Stimulated activated CD4-positive, alpha-beta T cell treated with anti-CD3 and anti-CD28 coated beads, Interleukin-2, amount 100 ng/mL, for 24 hours (primary cell): Measurements from ENCODE around the gene AP1M1.

Experiments
- DNase-seq, 2 donors: peaks; one replicate each; pipeline ENCODE4 v3.0.0-alpha.2; 2020

AP1M1 gene

DNA sequence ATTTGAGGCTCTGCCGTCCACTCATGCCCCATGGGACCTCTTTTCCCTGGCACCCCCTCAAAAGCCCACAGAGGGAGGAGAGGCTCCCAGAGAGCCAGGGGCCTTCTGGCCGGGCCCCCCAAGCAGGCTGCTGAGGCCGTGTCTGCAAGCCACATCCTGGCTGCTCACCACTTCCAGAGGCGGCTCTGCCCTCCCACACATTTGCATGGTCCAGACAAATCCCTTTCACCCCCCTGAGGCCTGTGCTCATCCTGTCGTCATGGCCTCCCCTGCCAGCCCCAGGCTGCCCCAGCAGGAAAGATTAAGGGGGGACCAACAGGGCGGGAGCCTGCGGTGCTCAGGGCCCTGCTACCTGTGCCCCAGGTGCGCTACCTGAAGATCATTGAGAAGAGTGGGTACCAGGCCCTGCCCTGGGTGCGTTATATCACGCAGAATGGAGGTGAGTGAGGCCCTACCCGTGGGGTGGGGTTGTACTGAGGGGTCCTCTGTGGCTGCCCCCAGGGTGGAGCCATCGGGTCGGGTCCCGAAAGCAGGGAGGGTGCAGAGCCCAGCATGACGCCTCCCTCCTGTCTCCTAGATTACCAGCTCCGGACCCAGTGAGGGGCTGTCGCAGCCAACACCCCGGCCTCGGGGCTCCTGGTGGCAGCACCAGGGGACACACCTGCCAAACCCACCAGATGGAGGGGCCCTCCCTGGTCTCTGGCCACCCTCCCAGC, 36.3 kb downstream of the AP1M1 start:
- DNase-seq = no peak

DNA sequence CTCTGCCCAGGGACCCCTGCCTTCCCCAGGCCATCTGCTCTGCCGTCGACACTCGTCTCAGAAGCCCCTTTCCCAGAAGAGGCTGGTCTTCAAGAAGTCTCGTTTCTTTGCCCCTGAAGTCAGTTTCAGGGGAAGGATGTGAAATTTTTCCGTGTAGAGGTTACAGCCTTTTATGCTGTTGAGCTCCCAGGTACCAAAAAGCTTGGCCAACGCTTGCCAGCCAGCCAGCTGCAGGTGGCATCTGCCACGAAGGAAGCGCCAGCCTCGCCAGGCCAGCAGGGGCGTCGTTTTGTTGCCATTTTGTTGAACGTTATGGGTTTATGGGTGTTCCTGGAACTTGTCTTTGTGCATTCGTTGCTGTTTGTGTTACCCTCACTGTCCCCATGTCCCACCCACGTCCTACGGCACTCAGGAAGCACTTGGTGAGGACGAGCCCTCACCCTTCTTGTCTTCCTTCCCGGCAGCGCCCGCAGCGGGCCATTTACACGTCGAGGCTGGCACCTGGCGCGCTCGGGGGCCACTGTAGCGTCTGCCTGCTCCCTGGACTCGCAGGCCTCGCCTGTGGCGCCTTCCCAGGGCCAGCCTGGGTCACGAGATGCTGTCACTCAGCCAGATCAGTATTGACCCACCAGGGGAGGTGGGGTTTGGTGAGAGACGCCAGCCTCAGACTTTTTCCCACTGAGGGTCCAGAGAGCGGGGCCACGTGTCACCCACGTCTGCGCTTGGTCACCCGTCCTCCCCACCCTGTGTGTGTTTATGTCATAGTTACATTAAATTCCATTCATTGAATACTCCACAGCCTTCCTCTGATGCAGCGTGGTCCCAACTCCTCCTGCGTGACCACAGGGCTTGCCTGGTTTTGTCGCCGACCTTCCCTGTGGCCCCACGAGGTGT, 37.1 kb downstream of the AP1M1 start:
- no peak for DNase-seq

DNA sequence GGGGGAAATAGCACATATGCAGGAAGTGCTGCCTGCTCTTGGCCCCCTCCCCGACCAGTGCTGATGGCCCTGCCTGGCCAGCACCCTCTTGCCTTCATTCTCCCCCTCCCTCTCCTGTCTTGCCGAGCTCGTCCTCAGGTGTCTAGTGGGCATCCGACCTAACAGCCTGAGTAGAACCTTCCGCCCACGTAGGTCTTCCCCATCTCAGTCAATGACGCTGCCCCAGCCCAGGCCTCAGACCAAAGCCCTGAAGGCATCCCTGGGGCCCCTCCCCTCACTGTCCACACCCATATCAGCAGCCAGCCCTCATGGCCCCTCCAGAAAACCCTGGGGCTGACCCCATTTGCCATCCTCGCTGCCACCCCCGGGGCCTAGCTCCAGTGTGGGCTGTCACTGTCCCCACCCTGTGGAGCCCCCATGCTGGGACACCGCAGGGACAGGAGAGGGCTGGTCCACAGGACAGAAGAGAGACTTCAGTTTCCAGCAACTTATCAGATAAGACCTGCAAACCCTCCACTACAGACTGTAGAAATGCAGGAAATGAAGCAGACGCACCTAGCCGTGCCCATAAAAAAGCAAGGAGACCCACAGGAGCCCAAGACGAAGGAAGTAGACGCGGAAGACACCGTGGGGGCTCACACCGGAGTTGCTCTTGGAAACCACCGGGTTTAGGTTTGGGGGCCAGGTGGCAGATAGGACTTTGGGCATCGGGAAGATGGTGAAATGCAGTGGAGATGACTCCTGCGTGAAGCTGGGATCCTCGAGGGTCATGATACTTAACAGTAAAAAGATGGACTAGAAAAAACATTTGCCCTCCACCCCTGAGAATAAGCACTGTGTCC, 38.3 kb downstream of the AP1M1 start:
- no peak for DNase-seq

DNA sequence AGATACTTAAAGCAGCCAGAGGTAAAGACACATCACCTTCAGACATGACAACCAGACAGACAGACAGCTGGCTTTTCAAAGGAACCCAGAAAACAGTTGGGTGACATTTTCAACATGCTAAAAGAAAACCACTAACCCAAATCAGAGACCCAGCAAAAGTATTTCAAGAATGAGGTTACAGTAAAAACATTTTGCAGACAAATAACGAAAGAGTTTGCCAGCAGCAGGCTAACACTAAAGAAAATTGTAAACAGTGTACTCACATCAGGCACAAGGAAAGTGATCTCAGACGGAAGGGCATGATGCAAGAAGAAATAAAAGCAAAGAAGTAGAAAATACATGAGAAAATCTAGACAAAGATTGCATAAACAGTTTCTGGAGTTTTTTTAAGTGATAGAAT, 46.4 kb downstream of the AP1M1 start:
- DNase-seq = no peak

DNA sequence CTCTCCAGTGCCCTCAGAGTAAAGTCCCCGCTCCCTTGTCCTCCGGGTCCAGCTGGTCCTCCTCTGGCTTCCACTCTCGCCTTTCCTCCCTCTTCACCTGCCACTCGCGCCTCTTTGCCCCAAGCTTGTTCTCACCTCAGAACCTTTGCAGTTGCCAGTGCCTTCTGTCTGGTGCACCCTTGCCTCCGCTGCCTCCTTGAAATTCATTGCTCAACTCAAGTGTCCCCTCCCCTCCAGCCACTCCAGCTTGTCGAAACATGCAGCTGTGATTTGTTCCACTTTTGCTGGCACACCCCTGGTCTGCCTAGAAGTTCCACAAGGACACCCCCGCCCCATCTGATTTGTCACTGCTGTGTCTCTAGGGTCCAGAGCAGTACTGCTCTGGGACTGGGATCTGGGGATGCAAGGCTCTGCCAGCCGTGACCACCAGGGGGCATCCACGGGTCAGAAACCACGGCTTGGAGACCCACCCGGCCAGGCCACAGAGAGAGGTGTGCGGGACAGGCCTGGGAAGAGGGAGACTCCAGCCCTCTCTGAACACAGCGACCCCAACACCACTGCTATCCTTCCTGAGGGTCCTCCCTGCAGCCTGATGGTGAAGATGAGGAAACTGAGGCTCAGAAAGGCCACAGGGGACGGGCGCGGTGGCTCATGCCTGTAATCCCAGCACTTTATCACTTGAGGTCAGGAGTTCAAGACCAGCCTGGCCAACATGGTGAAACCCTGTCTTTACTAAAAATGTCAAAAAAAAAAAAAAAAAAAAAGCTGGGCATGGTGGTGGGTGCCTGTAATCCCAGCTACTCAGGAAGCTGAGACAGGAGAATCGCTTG, 49.9 kb downstream of the AP1M1 start:
- peak; percentile 91 to 92 for DNase-seq

DNA sequence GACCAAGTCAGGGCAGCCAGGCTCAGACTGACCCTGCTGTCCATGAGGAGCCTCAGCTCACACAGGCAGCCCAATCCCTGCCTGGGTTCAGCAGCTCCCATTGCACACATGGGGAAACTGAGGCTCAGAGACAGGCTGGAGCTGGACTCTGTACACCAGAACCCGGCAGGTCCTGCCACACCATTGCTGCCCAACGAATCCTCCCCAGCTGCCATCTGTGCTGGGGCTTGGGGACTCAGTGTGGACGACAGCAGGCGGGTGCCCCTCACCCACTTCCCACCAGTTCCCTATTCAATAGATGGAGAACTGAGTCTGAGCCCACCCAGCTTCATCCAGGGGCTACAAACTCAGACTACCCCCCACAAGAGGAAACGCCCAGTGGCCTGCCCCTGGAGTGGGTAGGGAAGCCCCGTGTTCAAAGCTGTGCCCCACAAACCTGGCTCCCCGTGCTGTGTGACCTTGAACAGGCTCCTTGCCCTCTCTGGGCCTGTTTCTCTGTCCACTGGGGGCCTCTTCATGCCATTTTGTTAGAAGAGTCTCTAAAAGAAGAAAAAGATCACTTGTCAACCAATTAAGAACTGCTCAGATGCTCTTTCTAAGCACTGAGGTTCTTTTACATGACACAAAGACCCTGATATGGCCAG, 50.8 kb downstream of the AP1M1 start:
- DNase-seq = no peak

DNA sequence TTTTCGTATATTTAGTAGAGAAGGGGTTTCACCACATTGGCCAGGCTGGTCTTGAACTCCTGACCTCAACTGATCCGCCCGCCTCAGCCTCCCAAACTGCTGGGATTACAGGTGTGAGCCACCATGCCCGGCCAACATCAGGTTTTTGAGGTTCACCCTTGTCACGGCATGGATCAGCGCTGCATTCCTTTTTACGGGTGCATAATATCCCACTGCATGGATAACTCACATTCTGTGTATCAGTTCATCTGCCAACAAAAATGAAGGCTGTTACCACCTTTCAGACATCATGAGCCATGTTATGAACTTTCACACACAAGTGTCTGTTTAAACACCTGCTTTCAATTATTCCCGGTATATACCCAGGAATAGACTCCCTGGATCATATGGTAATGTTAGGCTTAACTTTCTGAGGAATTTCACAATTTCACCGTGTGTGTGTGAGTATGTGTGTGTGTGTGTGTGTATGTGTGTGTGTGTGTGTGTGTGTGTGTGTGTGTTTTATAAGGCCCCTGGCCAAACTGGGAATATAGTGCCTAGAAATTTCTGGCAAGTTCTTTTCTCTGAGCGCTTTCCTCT, 52.2 kb downstream of the AP1M1 start:
- DNase-seq = no peak

DNA sequence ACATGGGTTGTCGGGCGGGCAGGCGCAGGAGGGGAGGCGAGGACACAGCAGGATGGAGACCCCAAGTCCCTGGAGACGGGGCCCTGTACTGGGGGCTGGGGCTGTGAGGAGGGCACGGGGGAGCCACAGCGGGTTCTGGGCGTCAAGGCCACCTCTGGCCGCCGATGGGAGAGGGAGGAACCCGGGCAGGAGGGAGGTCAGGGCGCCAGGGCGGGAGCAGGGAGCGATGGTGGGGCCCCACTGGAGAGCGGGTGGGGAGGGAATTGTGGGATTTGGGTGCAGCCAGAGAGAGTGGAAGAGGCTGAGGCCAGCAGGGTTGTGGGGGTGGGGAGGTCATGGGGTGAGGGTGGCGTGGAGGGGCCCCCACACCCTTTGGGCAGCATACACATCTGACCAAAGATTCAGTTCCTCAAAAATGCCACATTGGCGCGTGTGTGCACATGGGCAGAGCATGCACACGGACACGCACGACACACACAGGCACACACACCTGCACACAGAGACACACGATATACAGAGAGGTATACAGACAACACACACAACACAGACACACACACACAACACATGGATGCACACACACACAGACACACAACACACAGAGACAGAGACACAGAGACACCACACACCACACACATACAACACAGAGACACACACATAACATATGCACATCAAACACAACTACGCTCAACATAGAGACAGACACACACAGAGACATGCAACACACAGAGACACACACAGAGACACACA, 54.9 kb downstream of the AP1M1 start:
- no peak for DNase-seq

DNA sequence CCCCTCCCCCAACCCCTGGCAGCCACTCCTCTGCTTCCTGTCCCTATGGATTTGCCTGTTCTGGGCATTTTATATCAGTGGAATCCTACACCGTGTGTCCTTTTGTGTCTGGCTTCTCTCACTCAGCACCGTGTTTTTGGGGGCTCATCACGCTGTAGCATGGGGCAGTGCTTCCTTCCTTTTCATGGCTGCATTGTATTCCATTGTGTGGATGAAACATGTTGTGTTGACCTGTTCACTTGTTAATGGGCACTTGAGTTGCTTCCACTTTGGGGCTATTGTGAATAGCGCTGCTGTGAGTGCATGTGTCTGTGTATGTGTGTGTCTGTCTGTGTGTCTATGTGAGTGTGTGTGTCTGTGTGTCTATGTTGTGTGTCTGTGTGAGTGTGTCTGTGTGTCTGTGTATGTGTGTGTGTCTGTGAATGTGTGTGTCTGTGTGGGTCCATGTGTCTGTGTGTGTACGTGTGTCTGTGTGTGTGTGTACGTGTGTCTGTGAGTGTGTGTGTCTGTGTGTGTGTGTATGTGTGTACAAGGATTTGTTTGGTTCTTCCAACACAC, 57.2 kb downstream of the AP1M1 start:
- DNase-seq = no peak

DNA sequence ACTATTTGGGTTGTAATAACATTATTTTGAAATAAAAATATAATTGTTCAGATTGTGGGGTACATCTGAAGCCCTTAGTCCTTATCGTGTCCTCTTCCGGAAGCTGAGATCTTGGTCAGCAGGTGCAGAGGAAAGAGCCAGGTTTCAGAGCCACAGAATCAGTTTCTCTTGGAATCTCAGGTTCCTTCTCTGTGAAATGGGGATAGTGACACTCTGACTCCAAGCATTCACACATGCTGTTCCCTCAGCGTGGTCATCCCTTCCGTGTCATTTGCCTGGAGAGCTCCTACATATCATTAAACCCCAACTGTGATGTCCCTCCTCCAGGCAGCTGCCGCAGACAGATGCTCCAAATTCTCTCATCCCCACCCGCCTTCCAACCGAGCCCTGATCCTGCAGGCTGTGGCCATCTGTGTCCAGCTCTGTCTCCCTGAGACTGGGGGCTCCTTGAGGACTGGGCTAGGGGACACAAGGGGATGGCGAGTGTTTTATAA, 59.8 kb downstream of the AP1M1 start:
- no peak for DNase-seq

DNA sequence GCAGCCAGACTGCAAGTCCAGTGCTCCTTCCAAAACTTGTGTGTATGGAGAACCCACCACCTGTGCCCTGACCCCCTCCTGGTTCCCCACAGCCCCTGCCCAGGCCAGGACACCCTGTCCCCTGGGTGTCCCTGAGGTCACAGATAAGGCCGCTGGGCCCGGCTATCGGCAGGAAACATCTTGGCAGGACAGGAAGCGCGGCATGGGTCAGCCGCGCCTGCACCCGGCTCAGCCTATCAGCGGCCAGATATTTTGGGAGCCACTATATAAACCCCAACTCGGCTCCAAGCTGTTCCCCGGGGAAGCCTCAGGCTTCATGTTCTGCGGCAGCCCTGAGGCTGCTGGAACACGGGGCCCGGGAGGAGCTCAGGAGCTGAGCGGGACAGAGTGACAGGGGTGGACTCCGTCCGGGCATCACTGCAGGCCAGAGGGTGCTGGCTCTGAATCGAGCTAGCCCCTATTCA, 60.8 kb downstream of the AP1M1 start:
- DNase-seq = no peak

DNA sequence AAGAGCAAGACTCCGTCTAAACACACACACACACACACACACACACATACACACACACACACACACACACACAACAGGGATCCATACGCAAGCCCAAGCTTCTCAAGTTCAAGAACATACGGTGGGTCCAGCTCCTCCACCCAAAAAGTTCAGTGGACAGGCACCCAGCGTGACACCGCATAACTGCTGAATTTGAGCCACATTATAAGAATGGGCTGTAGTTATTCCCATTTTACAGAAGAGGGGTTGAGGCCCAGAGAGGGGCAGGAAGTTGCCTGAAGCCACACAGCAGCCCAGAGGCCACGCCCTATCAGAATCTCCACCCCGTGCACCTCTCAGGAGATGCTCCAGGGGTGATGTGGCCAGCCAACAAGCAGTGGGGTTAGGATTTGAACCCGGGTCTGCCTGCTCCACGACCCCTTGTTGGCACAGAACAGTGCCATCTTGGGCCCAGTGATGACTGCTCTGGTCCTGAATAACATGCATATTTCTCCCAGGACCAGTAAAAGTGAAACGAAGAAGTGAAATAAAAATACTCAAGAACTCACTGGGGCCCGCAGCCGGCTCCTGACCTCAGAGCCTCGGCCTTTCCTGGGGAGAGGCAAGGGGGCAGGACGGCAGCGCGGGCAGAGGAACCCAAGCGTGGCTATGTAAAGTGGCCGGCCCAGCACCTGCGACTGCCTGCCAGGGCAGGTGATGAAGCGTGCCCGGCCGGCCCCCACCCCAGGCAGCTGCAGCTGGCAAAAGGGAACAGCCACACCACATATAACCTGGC, 61.9 kb downstream of the AP1M1 start:
- no peak for DNase-seq

DNA sequence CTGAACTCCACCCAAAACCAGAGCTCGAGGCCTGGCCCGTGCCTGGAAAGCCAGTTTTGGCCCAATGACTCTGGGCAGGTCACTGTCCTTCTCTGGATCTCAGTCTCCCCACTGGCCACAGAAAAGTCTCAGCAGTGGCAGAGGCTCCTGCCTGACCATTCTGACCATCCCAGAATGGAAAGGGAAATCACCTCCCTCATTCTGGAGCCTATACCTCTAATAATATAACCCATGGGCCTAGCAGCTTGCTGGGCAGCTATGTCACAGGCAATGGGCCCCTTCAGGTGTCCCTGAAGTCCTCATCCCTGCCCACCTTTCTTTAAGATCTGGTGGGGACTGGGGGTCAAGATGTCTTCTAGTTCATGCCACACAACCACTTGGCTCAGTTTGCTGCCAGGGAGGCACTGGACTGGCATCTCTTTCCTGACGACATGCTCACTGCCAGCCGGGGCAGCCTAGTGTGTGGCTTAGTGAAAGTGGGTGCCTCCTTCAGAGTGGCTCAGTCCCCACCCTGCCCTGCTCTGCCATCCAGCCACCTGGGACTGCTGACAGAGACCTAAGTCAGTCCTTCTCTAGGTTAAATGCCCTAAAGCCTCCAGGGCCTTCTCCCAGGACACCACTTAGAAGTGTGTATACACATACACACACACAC, 62.6 kb downstream of the AP1M1 start:
- no peak for DNase-seq

DNA sequence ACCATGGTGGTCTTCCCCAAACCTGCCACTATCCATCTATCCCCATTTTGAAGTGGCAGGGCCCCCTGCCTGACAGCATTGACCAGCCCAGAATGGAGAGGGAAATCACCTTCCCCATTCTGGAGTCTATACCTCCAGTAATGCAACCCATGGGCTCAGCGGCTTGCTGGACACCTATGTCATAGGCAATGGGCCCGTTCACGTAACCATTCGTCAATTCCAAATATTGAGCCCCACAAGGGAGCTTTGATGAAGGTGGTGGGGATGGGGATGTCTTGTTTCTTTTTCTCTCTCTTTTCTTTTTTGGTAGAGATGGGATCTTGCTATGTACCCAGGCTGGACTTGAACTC, 63.1 kb downstream of the AP1M1 start:
- no peak for DNase-seq

DNA sequence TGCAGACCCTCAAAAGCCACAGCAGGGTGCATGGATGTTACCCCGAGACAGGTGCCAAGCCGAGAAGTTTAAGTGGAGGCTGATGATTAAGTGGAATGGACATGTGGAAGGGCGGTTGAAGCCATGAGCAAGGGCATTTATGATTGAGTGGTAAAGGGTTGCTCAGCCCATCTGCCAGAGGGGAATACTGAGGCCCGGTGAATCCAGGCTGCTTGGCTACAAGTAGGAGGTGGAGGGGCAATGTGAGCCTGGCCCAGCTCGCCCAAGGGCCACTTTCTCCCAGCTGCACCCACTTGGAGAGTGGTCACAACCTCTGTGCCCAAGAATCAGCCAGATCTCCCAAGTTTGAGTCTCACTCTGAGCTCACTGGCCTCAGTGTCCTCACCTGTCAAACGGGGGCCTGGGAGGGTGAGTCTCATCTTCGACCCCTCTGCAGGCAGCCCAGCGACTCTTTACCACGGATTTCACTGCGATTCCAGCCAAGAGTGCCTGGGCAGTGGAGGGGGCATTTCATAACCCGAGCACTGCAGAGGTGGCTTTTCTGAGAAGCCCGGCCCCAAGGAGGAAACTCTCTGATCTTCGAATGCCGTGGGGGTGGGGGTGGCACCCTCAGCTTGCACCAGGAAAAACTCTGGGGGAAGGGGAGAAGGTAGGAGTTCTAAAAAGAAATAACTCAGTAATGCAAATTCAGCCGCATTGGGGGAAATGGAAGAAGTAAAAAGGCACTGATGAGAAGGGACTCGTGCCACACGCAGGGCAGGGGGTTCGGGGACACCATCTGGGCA, 64.1 kb downstream of the AP1M1 start:
- DNase-seq = no peak

DNA sequence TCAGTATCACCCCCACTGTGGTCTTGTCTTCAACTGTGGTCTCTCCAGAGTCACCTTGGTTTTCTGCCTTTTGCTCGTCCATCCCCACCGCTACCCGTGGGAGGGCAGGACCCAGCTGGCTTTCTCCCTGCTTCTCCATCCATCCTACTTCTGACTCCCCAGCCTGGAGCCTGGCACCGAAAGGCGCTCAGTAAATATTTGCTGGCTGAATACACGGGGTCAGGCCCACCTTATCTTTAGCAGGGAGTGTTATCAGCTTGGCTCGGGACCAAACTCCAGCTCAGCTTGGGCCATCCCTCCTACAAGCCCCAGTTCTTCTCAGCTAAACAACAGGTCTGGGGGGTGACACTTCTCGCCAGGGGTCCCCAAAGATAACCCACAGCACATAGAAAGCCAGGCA, 64.9 kb downstream of the AP1M1 start:
- no peak for DNase-seq

DNA sequence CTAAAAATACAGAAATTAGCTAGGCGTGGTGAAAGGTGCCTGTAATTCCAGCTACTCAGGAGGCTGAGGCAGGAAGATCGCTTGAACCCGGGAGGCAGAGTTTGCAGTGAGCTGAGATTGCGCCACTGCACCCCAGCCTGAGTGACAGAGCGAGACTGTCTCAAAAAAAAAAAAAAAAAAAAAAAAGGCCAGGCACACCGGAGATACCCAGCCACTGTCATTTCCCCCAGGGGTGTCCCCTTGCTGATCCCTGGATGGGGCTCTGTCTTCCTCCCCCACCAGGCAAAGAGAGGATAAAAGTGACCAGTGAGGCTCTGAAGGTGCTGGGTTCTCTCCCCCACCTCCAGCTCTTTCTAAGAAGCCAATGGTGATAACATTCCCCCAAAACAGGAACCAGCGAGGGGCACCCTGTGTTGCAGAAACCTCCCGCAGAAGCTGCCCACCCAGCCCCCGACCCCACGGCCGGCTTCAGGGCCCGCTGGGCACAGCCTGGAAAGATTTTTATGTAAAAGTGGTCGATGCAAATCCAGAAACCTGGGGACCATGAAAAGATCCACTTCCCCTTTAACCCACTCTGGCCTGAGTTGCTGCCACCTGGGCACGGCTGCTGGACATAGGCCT, 65.5 kb downstream of the AP1M1 start:
- DNase-seq = no peak

DNA sequence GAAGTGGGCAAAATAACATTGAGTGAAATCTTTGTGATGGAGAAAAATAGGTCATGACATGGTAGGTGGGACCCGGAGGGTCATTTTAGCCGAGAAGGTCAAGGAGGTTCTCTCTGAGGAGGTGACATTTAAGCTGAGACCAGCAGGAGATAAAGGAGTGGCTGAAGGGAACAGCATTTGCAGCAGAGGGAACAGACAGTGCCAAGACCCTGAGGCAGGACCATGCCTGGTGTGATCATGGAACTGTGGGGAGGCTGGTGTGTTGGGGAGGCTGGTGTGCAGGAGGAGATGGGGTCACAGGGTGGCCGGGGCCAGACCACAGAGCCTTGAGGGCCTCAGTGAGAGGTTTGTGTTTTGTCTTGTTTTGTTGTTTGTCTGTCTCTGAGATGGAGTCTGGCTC, 67.5 kb downstream of the AP1M1 start:
- no peak for DNase-seq
